Measurements from ENCODE around the gene FGF18. TPM values are rescaled to one million over a fixed set of nuclear protein-coding genes. Genes with fewer than 3 reads are reported as not detected.

Gene FGF18
- total and polyA plus RNA-seq, 9 of the 15 experiments (the other 6 are each of a cell fraction or from before 2014, with no cell fraction given): 0.05 to 0.18 (median 0.11) TPM; not detected in 6

- TF ChIP-seq, protein P1, sequence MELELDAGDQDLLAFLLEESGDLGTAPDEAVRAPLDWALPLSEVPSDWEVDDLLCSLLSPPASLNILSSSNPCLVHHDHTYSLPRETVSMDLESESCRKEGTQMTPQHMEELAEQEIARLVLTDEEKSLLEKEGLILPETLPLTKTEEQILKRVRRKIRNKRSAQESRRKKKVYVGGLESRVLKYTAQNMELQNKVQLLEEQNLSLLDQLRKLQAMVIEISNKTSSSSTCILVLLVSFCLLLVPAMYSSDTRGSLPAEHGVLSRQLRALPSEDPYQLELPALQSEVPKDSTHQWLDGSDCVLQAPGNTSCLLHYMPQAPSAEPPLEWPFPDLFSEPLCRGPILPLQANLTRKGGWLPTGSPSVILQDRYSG (tag; conservative IDR thresholded peaks at IDR 0.05; ENCODE audit: low read depth): no peak
- TF ChIP-seq ZBTB1 (CRISPR knock-in tag; IDR thresholded peaks at IDR 0.05; ENCODE audit: borderline replicate concordance, low read depth): no peak
- no peak for TF ChIP-seq SRF (CRISPR knock-in tag; IDR thresholded peaks at IDR 0.05)
- no peak for TF ChIP-seq EHMT2 (IDR thresholded peaks at IDR 0.05)
- TF ChIP-seq, protein P2, sequence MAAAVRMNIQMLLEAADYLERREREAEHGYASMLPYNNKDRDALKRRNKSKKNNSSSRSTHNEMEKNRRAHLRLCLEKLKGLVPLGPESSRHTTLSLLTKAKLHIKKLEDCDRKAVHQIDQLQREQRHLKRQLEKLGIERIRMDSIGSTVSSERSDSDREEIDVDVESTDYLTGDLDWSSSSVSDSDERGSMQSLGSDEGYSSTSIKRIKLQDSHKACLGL (CRISPR knock-in tag; IDR thresholded peaks at IDR 0.05; ENCODE audit: borderline replicate concordance, poor library complexity, severe bottlenecking): no peak
- no peak for TF ChIP-seq KDM5B (IDR thresholded peaks at IDR 0.05; ENCODE audit: insufficient replicate concordance, low read depth, low read length)
- no peak for TF ChIP-seq NR2C1 (IDR thresholded peaks at IDR 0.05)
- TF ChIP-seq NR2C1 (tag; IDR thresholded peaks at IDR 0.05): no peak
- TF ChIP-seq ILK (tag; IDR thresholded peaks at IDR 0.05; ENCODE audit: borderline replicate concordance, low read depth): no peak
- no peak for TF ChIP-seq JUN (IDR thresholded peaks at IDR 0.05; ENCODE audit: borderline replicate concordance, low read depth, low read length)
- TF ChIP-seq JUN (CRISPR knock-in tag; IDR thresholded peaks at IDR 0.05; ENCODE audit: borderline replicate concordance): no peak
- no peak for TF ChIP-seq TRIM28 (IDR thresholded peaks at IDR 0.05)
- no peak for TF ChIP-seq CSDE1 (IDR thresholded peaks at IDR 0.05)
- no peak for TF ChIP-seq JUNB (CRISPR knock-in tag; conservative IDR thresholded peaks at IDR 0.05)
- TF ChIP-seq TRIM25 (IDR thresholded peaks at IDR 0.05; ENCODE audit: borderline replicate concordance): no peak
- no peak for TF ChIP-seq MTA2 (IDR thresholded peaks at IDR 0.05; ENCODE audit: low read depth)
- TF ChIP-seq THAP7 (CRISPR knock-in tag; IDR thresholded peaks at IDR 0.05): no peak
- no peak for TF ChIP-seq PML (IDR thresholded peaks at IDR 0.05; ENCODE audit: low read length)
- TF ChIP-seq KLF16 (IDR thresholded peaks at IDR 0.05): no peak
- ChIA-PET CTCF (ENCODE audit: low intra/inter-chr PET ratio) (no interaction called here), POLR2A (interaction anchor here (0.6 to 1.1 kb wide), 4 partner anchors 13 to 147 kb away, joined by 3 to 5 read pairs (median 3); no protein-coding TSS in a partner anchor)
- Histone ChIP-seq H3K9ac (ENCODE audit: insufficient read depth in 1 of 2, low read depth in 2 of 2, low read length in 2 of 2) (no peak overlapping the region), H3K79me2 (ENCODE audit: control insufficient read depth, insufficient read depth, low read length) (no peaks in the 10 kb centered on the region), H3K4me1 (replicated peaks in 1 of 2; ENCODE audit: control insufficient read depth in 2 of 2, insufficient read depth in 2 of 2, low read length in 2 of 2) (peaks cover 5 to 9% of the 10 kb centered on the region in 2 experiments; a peak in 3 of 5 replicates), H2AFZ (ENCODE audit: low read depth, low read length) (no peak overlapping the region), H3K4me3 (no peak overlapping the region), H3K36me3 (ENCODE audit: control insufficient read depth, insufficient read depth, low read length) (no peaks in the 10 kb centered on the region), H3K9me1 (ENCODE audit: control insufficient read depth, insufficient read depth, low read length) (no peaks in the 10 kb centered on the region), H3K9me3 (replicated peaks; ENCODE audit: control insufficient read depth, insufficient read depth, low read depth, low read length) (no peaks in the 10 kb centered on the region), H3K27ac (ENCODE audit: extremely low read depth, low read depth, low read length) (no peak overlapping the region), H3K4me2 (ENCODE audit: insufficient read depth, low read length) (no peak overlapping the region), H4K20me1 (replicated peaks; ENCODE audit: control insufficient read depth, insufficient read depth, low read length) (peaks cover 14% of the 10 kb centered on the region; the same call in 1 of the 2 replicates), H3K27me3 (ENCODE audit: control insufficient read depth in 2 of 2, insufficient read depth in 2 of 2, low read length in 2 of 2) (peaks cover 0 to 25% of the 10 kb centered on the region in 2 experiments; a peak in 3 of 5 replicates)
- in situ Hi-C loops (cut with MboI): no loop called here
- intact Hi-C loops (cut with micrococcal nuclease): no loop called here
- no peak for DNase-seq (ENCODE audit: extremely low read depth in 1 of 4, low spot score in 3 of 4)
- ATAC-seq: no peak
- FAIRE-seq: no peak
- WGBS (ENCODE audit: insufficient coverage, low coverage, missing lambda C conversion rate): 14% methylated on average over 6 of the region's 7 CpGs
- BruUV-seq (replicated peaks): no TSS peak
Measured at GRCh38 chr5:171431251-171431777, 11.9 kb downstream of the FGF18 start.
